ENCODE results near the gene LMCD1.

The LMCD1 gene

GRCh38 chr3:8607234-8608040 is 105.8 kb downstream of the LMCD1 start:
- H3K23ac ChIP-seq (ENCODE audit: low read length in 2 of 2) = no peak overlapping the region
- no peak overlapping the region for H3K4me3 ChIP-seq (ENCODE audit: insufficient read depth in 1 of 2, low read depth in 1 of 2, low read length in 2 of 2)
- H4K91ac ChIP-seq (ENCODE audit: low read length) = no peak overlapping the region
- no peaks in the 10 kb centered on the region for H3K9me3 ChIP-seq (ENCODE audit: control insufficient read depth, low read length)
- H3K27ac ChIP-seq (ENCODE audit: low read length, poor library complexity, severe bottlenecking) = no peak overlapping the region
- no peak overlapping the region for H2BK5ac ChIP-seq (ENCODE audit: low read depth, low read length, poor library complexity, severe bottlenecking)
- peak overlapping the region; percentile 9 for H3K9ac ChIP-seq (ENCODE audit: low read length)
- H2BK120ac ChIP-seq (ENCODE audit: low read depth, low read length) = no peak overlapping the region
- H3K14ac ChIP-seq (ENCODE audit: low read length in 2 of 2) = no peak overlapping the region
- peaks cover 0 to 6% of the 10 kb centered on the region in 2 experiments for H3K27me3 ChIP-seq (ENCODE audit: control insufficient read depth in 1 of 2, insufficient read depth in 1 of 2, low read length in 2 of 2)
- 74% methylated on average over 7 of the region's 7 CpGs for WGBS
- H2AFZ ChIP-seq (ENCODE audit: low read depth, low read length) = peak overlapping the region; percentile 36
- H2BK15ac ChIP-seq (ENCODE audit: low read depth, poor library complexity, severe bottlenecking) = no peak overlapping the region
- no peak overlapping the region for H2AK5ac ChIP-seq (ENCODE audit: low read length, severe bottlenecking)
- H3K4me2 ChIP-seq (ENCODE audit: low read length, poor library complexity, severe bottlenecking) = no peak overlapping the region
- peak; percentile 91 for DNase-seq
- H3K79me1 ChIP-seq (replicated peaks; ENCODE audit: low read length, poor library complexity, severe bottlenecking) = no peaks in the 10 kb centered on the region
- H2BK12ac ChIP-seq (ENCODE audit: low read length in 2 of 2) = peak overlapping the region; percentile 72 to 84
- H3K18ac ChIP-seq (ENCODE audit: low read depth in 1 of 2, low read length in 2 of 2) = peak overlapping the region; percentile 40 to 79
- H4K8ac ChIP-seq (ENCODE audit: low read length) = peak overlapping the region; percentile 19
- H3K36me3 ChIP-seq (ENCODE audit: control insufficient read depth in 1 of 2, insufficient read depth in 2 of 2, low read depth in 1 of 2, low read length in 2 of 2) = peaks cover 0 to 2% of the 10 kb centered on the region in 2 experiments
- H3K4ac ChIP-seq (ENCODE audit: low read depth in 1 of 2, low read length in 2 of 2) = peak overlapping the region; percentile 13 to 83
- peaks cover 4% of the 10 kb centered on the region for H3K4me1 ChIP-seq (ENCODE audit: control insufficient read depth, insufficient read depth, low read depth, low read length)

- H3K27ac ChIP-seq (ENCODE audit: low read length, poor library complexity, severe bottlenecking) = no peak overlapping the region
- no peaks in the 10 kb centered on the region for H3K9me3 ChIP-seq (ENCODE audit: control insufficient read depth, low read length)
- no peak for DNase-seq
- H3K36me3 ChIP-seq (ENCODE audit: control insufficient read depth in 1 of 2, insufficient read depth in 2 of 2, low read depth in 1 of 2, low read length in 2 of 2) = peaks cover 0 to 2% of the 10 kb centered on the region in 2 experiments
- no peak overlapping the region for H3K4me2 ChIP-seq (ENCODE audit: low read length, poor library complexity, severe bottlenecking)
- no peak overlapping the region for H2BK5ac ChIP-seq (ENCODE audit: low read depth, low read length, poor library complexity, severe bottlenecking)
- H3K4ac ChIP-seq (ENCODE audit: low read depth in 1 of 2, low read length in 2 of 2) = peak overlapping the region in 1 of 2 experiments; percentile 13
- 94% methylated on average over 16 of the region's 16 CpGs for WGBS
- no peak overlapping the region for H4K91ac ChIP-seq (ENCODE audit: low read length)
- peak overlapping the region; percentile 9 for H3K9ac ChIP-seq (ENCODE audit: low read length)
- H3K79me1 ChIP-seq (replicated peaks; ENCODE audit: low read length, poor library complexity, severe bottlenecking) = no peaks in the 10 kb centered on the region
- H3K4me3 ChIP-seq (ENCODE audit: insufficient read depth in 1 of 2, low read depth in 1 of 2, low read length in 2 of 2) = no peak overlapping the region
- H3K14ac ChIP-seq (ENCODE audit: low read length in 2 of 2) = no peak overlapping the region
- H3K27me3 ChIP-seq (ENCODE audit: control insufficient read depth in 1 of 2, insufficient read depth in 1 of 2, low read length in 2 of 2) = peaks cover 0 to 6% of the 10 kb centered on the region in 2 experiments
- H2BK12ac ChIP-seq (ENCODE audit: low read length in 2 of 2) = peak overlapping the region; percentile 37 to 72
- H2BK120ac ChIP-seq (ENCODE audit: low read depth, low read length) = no peak overlapping the region
- H3K23ac ChIP-seq (ENCODE audit: low read length in 2 of 2) = no peak overlapping the region
- peak overlapping the region; percentile 41 for H2BK15ac ChIP-seq (ENCODE audit: low read depth, poor library complexity, severe bottlenecking)
- peaks cover 4% of the 10 kb centered on the region for H3K4me1 ChIP-seq (ENCODE audit: control insufficient read depth, insufficient read depth, low read depth, low read length)
- H4K8ac ChIP-seq (ENCODE audit: low read length) = peak overlapping the region; percentile 19
- H2AFZ ChIP-seq (ENCODE audit: low read depth, low read length) = no peak overlapping the region
- peak overlapping the region in 1 of 2 experiments; percentile 23 for H3K18ac ChIP-seq (ENCODE audit: low read depth in 1 of 2, low read length in 2 of 2)
- peak overlapping the region; percentile 17 for H2AK5ac ChIP-seq (ENCODE audit: low read length, severe bottlenecking)
Measured at GRCh38 chr3:8608041-8608790, 106.6 kb downstream of the LMCD1 start.

DNA sequence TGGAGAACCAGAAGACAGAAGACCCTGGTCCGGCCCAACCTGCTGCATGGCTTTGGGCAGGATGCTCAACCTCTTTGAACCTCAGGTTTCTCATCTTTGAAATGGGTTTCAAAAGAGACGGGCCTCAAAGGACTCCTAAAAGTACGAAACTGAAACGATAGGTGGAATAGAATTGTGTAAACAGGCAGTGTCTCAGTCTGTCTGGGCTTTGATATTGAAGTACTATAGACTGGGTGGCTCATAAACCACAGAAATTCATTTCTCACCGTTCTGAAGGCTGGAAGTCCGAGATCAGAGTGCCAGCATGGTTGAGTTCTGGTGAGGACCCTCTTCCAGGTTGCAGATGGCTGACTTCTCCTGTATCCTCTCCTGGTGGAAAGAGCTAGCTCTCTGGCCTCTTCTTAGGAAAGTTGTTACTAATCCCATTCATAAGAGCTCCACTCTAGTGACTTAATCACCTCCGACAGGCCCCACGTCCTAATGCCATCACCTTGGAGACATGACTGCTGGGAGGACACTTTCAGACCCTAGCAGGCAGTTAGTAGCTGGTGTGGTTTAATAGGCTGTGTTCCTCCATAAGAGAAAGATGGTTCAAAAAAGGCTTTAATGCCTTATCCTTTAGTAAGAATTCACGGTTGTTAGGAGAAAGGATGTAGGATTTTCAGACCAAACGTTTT is 107.3 kb downstream of the LMCD1 start:
- no peak for DNase-seq
- Histone ChIP-seq H3K27me3 (ENCODE audit: control insufficient read depth in 1 of 2, insufficient read depth in 1 of 2, low read length in 2 of 2) (peaks cover 0 to 6% of the 10 kb centered on the region in 2 experiments), H3K23ac (ENCODE audit: low read length in 2 of 2) (no peak overlapping the region), H3K14ac (ENCODE audit: low read length in 2 of 2) (no peak overlapping the region), H3K9ac (ENCODE audit: low read length) (no peak overlapping the region), H2AK5ac (ENCODE audit: low read length, severe bottlenecking) (no peak overlapping the region), H3K27ac (ENCODE audit: low read length, poor library complexity, severe bottlenecking) (no peak overlapping the region), H3K4me3 (ENCODE audit: insufficient read depth in 1 of 2, low read depth in 1 of 2, low read length in 2 of 2) (no peak overlapping the region), H4K91ac (ENCODE audit: low read length) (no peak overlapping the region), H2AFZ (ENCODE audit: low read depth, low read length) (no peak overlapping the region), H4K8ac (ENCODE audit: low read length) (no peak overlapping the region), H3K18ac (ENCODE audit: low read depth in 1 of 2, low read length in 2 of 2) (no peak overlapping the region), H3K4me1 (ENCODE audit: control insufficient read depth, insufficient read depth, low read depth, low read length) (peaks cover 4% of the 10 kb centered on the region), H3K9me3 (ENCODE audit: control insufficient read depth, low read length) (no peaks in the 10 kb centered on the region), H2BK5ac (ENCODE audit: low read depth, low read length, poor library complexity, severe bottlenecking) (no peak overlapping the region), H3K79me1 (replicated peaks; ENCODE audit: low read length, poor library complexity, severe bottlenecking) (no peaks in the 10 kb centered on the region), H2BK12ac (ENCODE audit: low read length in 2 of 2) (no peak overlapping the region), H2BK15ac (ENCODE audit: low read depth, poor library complexity, severe bottlenecking) (no peak overlapping the region), H3K36me3 (ENCODE audit: control insufficient read depth in 1 of 2, insufficient read depth in 2 of 2, low read depth in 1 of 2, low read length in 2 of 2) (peaks cover 0 to 2% of the 10 kb centered on the region in 2 experiments), H3K4ac (ENCODE audit: low read depth in 1 of 2, low read length in 2 of 2) (no peak overlapping the region), H3K4me2 (ENCODE audit: low read length, poor library complexity, severe bottlenecking) (no peak overlapping the region), H2BK120ac (ENCODE audit: low read depth, low read length) (no peak overlapping the region)
- WGBS = 96% methylated on average over 10 of the region's 10 CpGs

All from mesenchymal stem cell (in vitro differentiated cells and primary cell).